Trophoblast cell (in vitro differentiated cells and primary cell): ENCODE data around the gene PTPRN2.

Experiments
- DNase-seq, 2 donors: peaks; one replicate each; pipeline ENCODE4 v3.0.0-alpha.2; 2016
- H2AFZ ChIP-seq: 2 replicates; pipeline ENCODE4 v1.6.1; 2013; ENCODE audit warnings: low read length, moderate library complexity, mild to moderate bottlenecking; ENCODE audit not compliant: insufficient read depth, poor library complexity
- H2AK5ac ChIP-seq: 2 replicates; pipeline ENCODE4 v1.6.1; 2013; ENCODE audit warnings: mild to moderate bottlenecking, low read length
- H2BK120ac ChIP-seq: 2 replicates; pipeline ENCODE4 v1.6.1; 2013; ENCODE audit warnings: low read length, mild to moderate bottlenecking, moderate library complexity; ENCODE audit not compliant: insufficient read depth, poor library complexity
- H2BK12ac ChIP-seq: 2 replicates; pipeline ENCODE4 v1.6.1; 2013; ENCODE audit warnings: mild to moderate bottlenecking, low read length, moderate library complexity
- H2BK5ac ChIP-seq: 2 replicates; pipeline ENCODE4 v1.6.1; 2013; ENCODE audit warnings: low read length, low read depth, moderate library complexity, mild to moderate bottlenecking; ENCODE audit not compliant: poor library complexity
- H3K14ac ChIP-seq: 2 replicates; pipeline ENCODE4 v1.6.1; 2013; ENCODE audit warnings: mild to moderate bottlenecking, low read length
- H3K18ac ChIP-seq: 2 replicates; pipeline ENCODE4 v1.6.1; 2013; ENCODE audit warnings: mild to moderate bottlenecking, low read length
- H3K23ac ChIP-seq: 2 replicates; pipeline ENCODE4 v1.6.1; 2013; ENCODE audit warnings: low read length
- H3K27ac ChIP-seq: 2 replicates; pipeline ENCODE4 v1.5.1; 2013; ENCODE audit warnings: low read depth, mild to moderate bottlenecking, inconsistent platforms, low read length, moderate library complexity
- H3K27me3 ChIP-seq: 2 replicates; pipeline ENCODE4 v1.6.1; 2013; ENCODE audit warnings: inconsistent platforms, mild to moderate bottlenecking, low read length, moderate library complexity; ENCODE audit not compliant: insufficient read depth
- H3K36me3 ChIP-seq, 2 experiments: 1 replicate in 1 of 2; 2 replicates in 1 of 2; pipeline ENCODE4 v1.6.1; 2013; ENCODE audit warnings: low read length in 2 of 2, mild to moderate bottlenecking in 2 of 2, moderate library complexity in 1 of 2; ENCODE audit not compliant: insufficient read depth in 2 of 2, control insufficient read depth in 1 of 2
- H3K4ac ChIP-seq: 2 replicates; pipeline ENCODE4 v1.6.1; 2013; ENCODE audit warnings: low read depth, mild to moderate bottlenecking, low read length, moderate library complexity
- H3K4me1 ChIP-seq, 2 experiments: 1 replicate in 1 of 2; 2 replicates in 1 of 2; pipeline ENCODE4 v1.6.1; 2013; ENCODE audit warnings: low read length in 2 of 2, mild to moderate bottlenecking in 2 of 2, moderate library complexity in 1 of 2; ENCODE audit not compliant: insufficient read depth in 2 of 2, control insufficient read depth in 1 of 2
- H3K4me2 ChIP-seq: 2 replicates; pipeline ENCODE4 v1.6.1; 2013; ENCODE audit warnings: inconsistent platforms, mild to moderate bottlenecking, low read length, moderate library complexity
- H3K4me3 ChIP-seq: 2 replicates; pipeline ENCODE4 v1.5.1; 2013; ENCODE audit warnings: mild to moderate bottlenecking, low read depth, low read length, inconsistent platforms
- H3K79me1 ChIP-seq: one replicate; pipeline ENCODE4 v1.6.1; 2013; ENCODE audit warnings: low read length
- H3K79me2 ChIP-seq: 2 replicates; pipeline ENCODE4 v1.6.1; 2013; ENCODE audit warnings: low read length, mild to moderate bottlenecking; ENCODE audit not compliant: control insufficient read depth, insufficient read depth, poor library complexity
- H3K9ac ChIP-seq: 2 replicates; pipeline ENCODE4 v1.6.1; 2013; ENCODE audit warnings: mild to moderate bottlenecking, low read length
- H3K9me3 ChIP-seq: 2 replicates; pipeline ENCODE4 v1.6.1; 2013; ENCODE audit warnings: low read depth, mild to moderate bottlenecking, control low read depth, inconsistent platforms, low read length; ENCODE audit not compliant: insufficient read depth
- H4K12ac ChIP-seq: 2 replicates; pipeline ENCODE4 v1.6.1; 2013; ENCODE audit warnings: low read depth, mild to moderate bottlenecking, low read length, moderate library complexity
- H4K8ac ChIP-seq: 2 replicates; pipeline ENCODE4 v1.6.1; 2013; ENCODE audit warnings: low read depth, mild to moderate bottlenecking, low read length, moderate library complexity
- H4K91ac ChIP-seq: one replicate; pipeline ENCODE4 v1.6.1; 2013; ENCODE audit warnings: low read depth, mild to moderate bottlenecking, low read length, moderate library complexity
- WGBS: extraction: QIAGEN DNeasy Blood & Tissue Kit; methylation state at CpG from one replicate; pipeline ENCODE4 v1.1.7; 2013; ENCODE audit warnings: missing lambda C conversion rate; ENCODE audit not compliant: insufficient read length, insufficient coverage; ENCODE audit errors: extremely low coverage; 5-methylcytosine and 5-hydroxymethylcytosine counted together

Gene PTPRN2

DNA sequence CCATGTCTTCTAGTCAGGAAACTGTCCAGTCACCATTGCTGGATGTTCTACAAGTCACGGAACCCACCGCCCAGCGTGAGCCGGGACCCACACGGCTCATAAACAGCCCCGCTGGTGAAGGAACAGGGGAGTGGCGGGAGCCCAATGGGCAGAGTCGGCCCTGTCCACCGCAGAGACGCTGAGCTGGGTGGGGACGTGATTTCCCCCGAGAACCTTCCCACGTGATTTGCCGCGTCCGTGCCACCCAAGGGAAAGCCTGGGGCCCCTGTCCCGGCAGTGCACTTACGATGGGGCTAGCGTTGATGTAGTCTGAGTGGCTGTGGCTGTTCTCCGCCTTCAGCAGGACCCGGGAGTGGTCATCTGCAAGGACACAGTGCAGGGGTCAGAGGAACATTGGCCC is 983.9 kb downstream of the PTPRN2 start:
- no peak overlapping the region for H4K91ac ChIP-seq
- H3K79me1 ChIP-seq, result no peaks in the 10 kb centered on the region
- no peak overlapping the region for H3K4me3 ChIP-seq
- no peak overlapping the region for H3K4ac ChIP-seq
- H2BK120ac ChIP-seq, result no peak overlapping the region
- no peak overlapping the region for H3K9ac ChIP-seq
- no peak overlapping the region for H3K27ac ChIP-seq
- H3K79me2 ChIP-seq, result no peaks in the 10 kb centered on the region
- no peak for DNase-seq
- H4K12ac ChIP-seq, result no peak overlapping the region
- no peak overlapping the region for H3K4me2 ChIP-seq
- no peak overlapping the region for H2BK12ac ChIP-seq
- H3K14ac ChIP-seq, result no peak overlapping the region
- H2AFZ ChIP-seq, result no peak overlapping the region
- no peak overlapping the region for H4K8ac ChIP-seq
- no CpG with 5 or more reads among the region's 21 CpGs for WGBS
- peaks cover 2% of the 10 kb centered on the region for H3K9me3 ChIP-seq
- H3K27me3 ChIP-seq, result no peaks in the 10 kb centered on the region
- no peak overlapping the region for H3K23ac ChIP-seq
- H3K4me1 ChIP-seq, result no peaks in the 10 kb centered on the region
- H3K18ac ChIP-seq, result no peak overlapping the region
- no peaks in the 10 kb centered on the region for H3K36me3 ChIP-seq
- no peak overlapping the region for H2BK5ac ChIP-seq
- no peak overlapping the region for H2AK5ac ChIP-seq

DNA sequence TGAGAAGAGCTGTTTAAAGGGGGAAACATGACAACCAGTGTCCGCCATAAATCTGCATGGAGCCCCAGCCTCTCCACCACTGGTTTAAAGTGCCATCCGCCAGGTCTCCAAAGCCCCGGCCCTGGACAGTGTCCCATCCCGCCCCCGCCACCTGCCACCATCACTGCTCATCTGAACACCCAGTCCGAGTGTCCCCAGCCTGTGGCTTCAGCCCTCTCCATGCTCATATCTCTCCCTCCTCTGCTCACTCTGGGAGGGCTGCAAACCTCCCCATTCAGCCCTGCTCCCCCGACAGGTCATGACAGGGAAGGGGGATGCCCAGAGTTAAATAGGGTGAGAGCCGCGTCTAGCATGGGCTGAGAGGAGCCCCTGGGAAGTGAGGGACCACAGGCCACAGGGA is 984.6 kb downstream of the PTPRN2 start:
- no CpG with 5 or more reads among the region's 9 CpGs for WGBS
- Histone ChIP-seq H3K79me2 (no peaks in the 10 kb centered on the region), H2AK5ac (no peak overlapping the region), H4K12ac (no peak overlapping the region), H3K9ac (no peak overlapping the region), H3K23ac (no peak overlapping the region), H3K4ac (no peak overlapping the region), H4K91ac (no peak overlapping the region), H4K8ac (no peak overlapping the region), H3K14ac (no peak overlapping the region), H2BK5ac (no peak overlapping the region), H3K4me3 (no peak overlapping the region), H3K36me3 (no peaks in the 10 kb centered on the region), H3K18ac (no peak overlapping the region), H3K79me1 (no peaks in the 10 kb centered on the region), H3K27ac (no peak overlapping the region), H3K9me3 (peaks cover 2% of the 10 kb centered on the region), H2AFZ (no peak overlapping the region), H3K4me2 (no peak overlapping the region), H3K4me1 (no peaks in the 10 kb centered on the region), H3K27me3 (no peaks in the 10 kb centered on the region), H2BK120ac (no peak overlapping the region), H2BK12ac (no peak overlapping the region)
- DNase-seq, result no peak

DNA sequence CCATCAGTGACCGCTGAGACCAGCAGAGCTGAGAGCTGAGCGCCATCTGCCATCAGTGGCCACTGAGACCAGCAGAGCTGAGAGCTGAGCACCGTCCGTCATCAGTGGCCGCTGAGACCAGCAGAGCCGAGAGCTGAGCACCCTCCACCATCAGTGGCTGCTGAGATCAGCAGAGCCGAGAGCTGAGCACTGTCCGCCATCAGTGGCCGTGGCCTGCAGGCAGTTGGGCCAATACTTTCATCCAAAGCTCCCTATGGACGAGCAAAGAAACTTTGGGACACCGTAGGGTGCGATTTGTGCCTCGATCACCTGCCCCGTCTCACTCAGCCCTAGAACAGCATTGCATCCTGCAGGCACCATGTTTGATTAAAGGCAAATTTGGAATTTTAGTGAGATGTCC is 985.0 kb downstream of the PTPRN2 start:
- Histone ChIP-seq H2BK120ac (no peak overlapping the region), H3K27me3 (no peaks in the 10 kb centered on the region), H3K18ac (no peak overlapping the region), H2AFZ (no peak overlapping the region), H3K9ac (no peak overlapping the region), H2BK12ac (no peak overlapping the region), H2AK5ac (no peak overlapping the region), H3K4me3 (no peak overlapping the region), H4K8ac (no peak overlapping the region), H2BK5ac (no peak overlapping the region), H3K36me3 (no peaks in the 10 kb centered on the region), H3K4me2 (no peak overlapping the region), H3K9me3 (peaks cover 2% of the 10 kb centered on the region), H3K14ac (no peak overlapping the region), H3K79me1 (no peaks in the 10 kb centered on the region), H3K4ac (no peak overlapping the region), H3K23ac (no peak overlapping the region), H3K4me1 (no peaks in the 10 kb centered on the region), H3K27ac (no peak overlapping the region), H3K79me2 (no peaks in the 10 kb centered on the region), H4K12ac (no peak overlapping the region), H4K91ac (no peak overlapping the region)
- WGBS, result no CpG with 5 or more reads among the region's 14 CpGs
- DNase-seq, result no peak

DNA sequence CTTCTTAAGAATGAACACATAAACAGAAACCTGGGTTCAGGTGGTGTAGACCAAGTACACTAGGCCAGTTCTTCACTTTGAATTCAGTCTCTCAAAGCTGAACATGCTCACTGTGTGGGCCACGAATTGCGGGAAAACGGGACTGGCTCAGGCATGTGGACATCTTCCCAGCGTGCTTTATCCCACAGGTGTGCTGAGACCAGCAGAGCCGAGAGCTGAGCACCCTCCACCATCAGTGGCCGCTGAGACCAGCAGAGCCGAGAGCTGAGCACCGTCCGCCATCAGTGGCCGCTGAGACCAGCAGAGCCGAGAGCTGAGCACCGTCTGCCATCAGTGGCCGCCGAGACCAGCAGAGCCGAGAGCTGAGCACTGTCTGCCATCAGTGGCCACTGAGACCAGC is 985.5 kb downstream of the PTPRN2 start:
- Histone ChIP-seq H3K4me2 (no peak overlapping the region), H3K4me3 (no peak overlapping the region), H4K91ac (no peak overlapping the region), H4K8ac (no peak overlapping the region), H2AK5ac (no peak overlapping the region), H3K9ac (no peak overlapping the region), H2AFZ (no peak overlapping the region), H4K12ac (no peak overlapping the region), H3K79me2 (no peaks in the 10 kb centered on the region), H3K27me3 (no peaks in the 10 kb centered on the region), H3K23ac (no peak overlapping the region), H3K9me3 (peaks cover 2% of the 10 kb centered on the region), H3K4me1 (no peaks in the 10 kb centered on the region), H3K18ac (no peak overlapping the region), H3K36me3 (no peaks in the 10 kb centered on the region), H2BK5ac (no peak overlapping the region), H3K27ac (no peak overlapping the region), H3K79me1 (no peaks in the 10 kb centered on the region), H3K14ac (no peak overlapping the region), H3K4ac (no peak overlapping the region), H2BK12ac (no peak overlapping the region), H2BK120ac (no peak overlapping the region)
- WGBS, result no CpG with 5 or more reads among the region's 15 CpGs
- DNase-seq, result no peak
